OCI-LY1 (cell line): ENCODE measurements around the gene TRIM66.

Experiments used
- H2AFZ ChIP-seq: fragments of 200-600 bp; sonication (generic), shearing (Covaris generic); 2 replicates; pipeline ENCODE4 v1.6.0; 2014; ENCODE audit warnings: antibody characterized with exemption, mild to moderate bottlenecking, low read length
- H3F3A ChIP-seq: fragments of 200-600 bp; sonication (generic), shearing (Covaris generic); 2 replicates; pipeline ENCODE4 v1.6.0; 2014; ENCODE audit warnings: mild to moderate bottlenecking, antibody characterized with exemption, low read length, moderate library complexity; ENCODE audit not compliant: insufficient read depth
- H3K27ac ChIP-seq: fragments of 200-600 bp; sonication (generic); 2 replicates; pipeline ENCODE4 v1.5.1; 2014; ENCODE audit warnings: low read length, mixed run types, mild to moderate bottlenecking, low read depth; ENCODE audit not compliant: poor library complexity, severe bottlenecking
- H3K27me3 ChIP-seq: fragments of 200-600 bp; sonication (generic); 2 replicates; pipeline ENCODE4 v1.6.0; 2014; ENCODE audit warnings: antibody characterized with exemption, mild to moderate bottlenecking, low read length, moderate library complexity; ENCODE audit not compliant: insufficient read depth
- H3K36me3 ChIP-seq: fragments of 200-600 bp; sonication (generic); 2 replicates; pipeline ENCODE4 v1.6.1; 2014; ENCODE audit warnings: mild to moderate bottlenecking, antibody characterized with exemption, low read length, moderate library complexity, mixed read lengths; ENCODE audit not compliant: insufficient read depth
- H3K4me1 ChIP-seq: fragments of 200-600 bp; sonication (generic); 2 replicates; pipeline ENCODE4 v1.5.1; 2014; ENCODE audit warnings: mild to moderate bottlenecking, low read length, moderate library complexity; ENCODE audit not compliant: insufficient read depth, severe bottlenecking
- H3K4me2 ChIP-seq: fragments of 200-600 bp; sonication (generic), shearing (Covaris generic); 2 replicates; pipeline ENCODE4 v1.6.1; 2014; ENCODE audit warnings: low read length
- H3K4me3 ChIP-seq: fragments of 200-600 bp; sonication (generic); 2 replicates; pipeline ENCODE4 v1.5.1; 2014; ENCODE audit warnings: low read length, low read depth, mild to moderate bottlenecking, mixed read lengths; ENCODE audit not compliant: poor library complexity, severe bottlenecking
- H3K79me2 ChIP-seq: fragments of 200-600 bp; shearing (Covaris generic); 2 replicates; pipeline ENCODE4 v1.6.1; 2016; ENCODE audit warnings: mixed run types, low read length, mixed read lengths; ENCODE audit not compliant: insufficient read depth
- H3K9ac ChIP-seq: fragments of 200-600 bp; sonication (generic), shearing (Covaris generic); 2 replicates; pipeline ENCODE4 v1.6.1; 2014; ENCODE audit warnings: mild to moderate bottlenecking, low read length, mixed read lengths
- H3K9me2 ChIP-seq: fragments of 200-600 bp; sonication (generic), shearing (Covaris generic); 2 replicates; pipeline ENCODE4 v1.6.1; 2014; ENCODE audit warnings: low read depth, mild to moderate bottlenecking, low read length, mixed read lengths
- H3K9me3 ChIP-seq: fragments of 200-600 bp; shearing (Covaris generic); 2 replicates; pipeline ENCODE4 v1.6.1; 2014; ENCODE audit warnings: low read length, mixed read lengths
- H4K20me1 ChIP-seq: fragments of 200-600 bp; sonication (generic), shearing (Covaris generic); 2 replicates; pipeline ENCODE4 v1.6.0; 2016; ENCODE audit warnings: mild to moderate bottlenecking, low read length; ENCODE audit not compliant: insufficient read depth
- EZH2 ChIP-seq: fragments of 200-600 bp; sonication (generic), shearing (Covaris generic); IDR thresholded peaks from 2 replicates; pipeline ENCODE4 v1.8.0; 2017; ENCODE audit warnings: borderline replicate concordance, mixed run types, mild to moderate bottlenecking, antibody characterized with exemption, low read length, moderate library complexity, mixed read lengths
- TF ChIP-seq, protein P1 (sequence below): fragments of 200-600 bp; sonication (generic), shearing (Covaris generic); IDR thresholded peaks from 2 replicates; pipeline ENCODE4 v1.5.1; 2017; ENCODE audit warnings: mild to moderate bottlenecking, antibody characterized with exemption, low read length, moderate library complexity, mixed read lengths

TRIM66 gene

DNA sequence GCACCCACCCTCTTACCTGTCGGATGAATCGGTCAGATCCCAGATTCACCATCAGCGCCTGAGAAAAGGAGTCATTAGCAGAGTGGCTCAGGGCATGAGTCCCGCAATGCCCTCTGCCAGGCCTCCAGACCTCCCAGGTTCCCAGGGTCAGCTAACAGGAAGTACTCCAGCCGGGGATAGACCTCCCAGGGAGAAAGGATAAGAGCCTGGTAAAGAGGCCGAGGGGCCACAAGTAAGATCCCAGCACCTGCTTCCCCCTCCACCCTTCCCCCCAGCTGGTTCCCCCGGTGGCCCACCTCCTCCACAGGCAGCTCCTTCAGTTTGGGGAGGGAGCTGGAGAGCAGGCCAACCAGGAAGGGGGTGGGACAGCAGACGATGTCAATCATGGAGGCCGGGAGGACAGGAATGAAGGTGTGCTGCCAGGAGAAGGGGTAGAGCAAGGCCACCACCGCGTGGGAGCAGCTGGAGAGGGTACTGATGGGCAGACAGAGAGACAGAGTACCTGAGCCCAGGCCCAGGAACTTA, 16.5 kb upstream of the TRIM66 start:
- H3K27me3 ChIP-seq: no peaks in the 10 kb centered on the region
- no peaks in the 10 kb centered on the region for H3K9me3 ChIP-seq
- no peak overlapping the region for H2AFZ ChIP-seq
- no peaks in the 10 kb centered on the region for H4K20me1 ChIP-seq
- no peak overlapping the region for H3K4me3 ChIP-seq
- no peaks in the 10 kb centered on the region for H3F3A ChIP-seq
- H3K27ac ChIP-seq: no peak overlapping the region
- H3K79me2 ChIP-seq: no peaks in the 10 kb centered on the region
- TF ChIP-seq, protein P1, sequence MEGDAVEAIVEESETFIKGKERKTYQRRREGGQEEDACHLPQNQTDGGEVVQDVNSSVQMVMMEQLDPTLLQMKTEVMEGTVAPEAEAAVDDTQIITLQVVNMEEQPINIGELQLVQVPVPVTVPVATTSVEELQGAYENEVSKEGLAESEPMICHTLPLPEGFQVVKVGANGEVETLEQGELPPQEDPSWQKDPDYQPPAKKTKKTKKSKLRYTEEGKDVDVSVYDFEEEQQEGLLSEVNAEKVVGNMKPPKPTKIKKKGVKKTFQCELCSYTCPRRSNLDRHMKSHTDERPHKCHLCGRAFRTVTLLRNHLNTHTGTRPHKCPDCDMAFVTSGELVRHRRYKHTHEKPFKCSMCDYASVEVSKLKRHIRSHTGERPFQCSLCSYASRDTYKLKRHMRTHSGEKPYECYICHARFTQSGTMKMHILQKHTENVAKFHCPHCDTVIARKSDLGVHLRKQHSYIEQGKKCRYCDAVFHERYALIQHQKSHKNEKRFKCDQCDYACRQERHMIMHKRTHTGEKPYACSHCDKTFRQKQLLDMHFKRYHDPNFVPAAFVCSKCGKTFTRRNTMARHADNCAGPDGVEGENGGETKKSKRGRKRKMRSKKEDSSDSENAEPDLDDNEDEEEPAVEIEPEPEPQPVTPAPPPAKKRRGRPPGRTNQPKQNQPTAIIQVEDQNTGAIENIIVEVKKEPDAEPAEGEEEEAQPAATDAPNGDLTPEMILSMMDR: no peak
- no peaks in the 10 kb centered on the region for H3K36me3 ChIP-seq
- H3K9ac ChIP-seq: no peak overlapping the region
- H3K4me2 ChIP-seq: no peak overlapping the region
- peaks cover 7% of the 10 kb centered on the region for H3K4me1 ChIP-seq
- no peaks in the 10 kb centered on the region for H3K9me2 ChIP-seq

DNA sequence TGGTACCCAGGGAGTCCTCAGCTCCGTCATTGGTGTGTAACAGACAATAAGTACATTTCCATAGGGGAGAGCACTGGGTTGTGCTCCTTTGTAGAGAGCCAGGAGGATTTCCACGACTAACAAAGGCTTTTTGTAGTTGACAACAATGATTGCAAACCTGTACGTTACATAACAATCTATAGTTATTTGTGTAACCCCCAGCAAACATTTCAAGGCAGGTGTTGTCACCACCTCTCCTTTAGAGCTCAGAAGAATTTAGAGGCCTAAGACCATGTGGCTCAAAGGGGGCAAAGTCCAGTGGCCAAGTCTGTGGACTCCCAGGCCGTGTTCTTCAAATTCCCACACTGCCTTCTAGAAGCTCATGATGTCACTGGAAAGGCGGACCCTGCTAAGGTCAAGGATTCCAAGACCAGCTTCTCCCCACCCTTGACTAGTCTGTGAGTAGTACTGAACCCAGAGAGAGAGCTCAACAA, 15.9 kb upstream of the TRIM66 start:
- Histone ChIP-seq H3K4me3 (no peak overlapping the region), H3K9me3 (no peaks in the 10 kb centered on the region), H3K79me2 (no peaks in the 10 kb centered on the region), H3K9ac (no peak overlapping the region), H3F3A (no peaks in the 10 kb centered on the region), H3K27me3 (no peaks in the 10 kb centered on the region), H3K27ac (no peak overlapping the region), H3K4me2 (no peak overlapping the region), H2AFZ (no peak overlapping the region), H4K20me1 (no peaks in the 10 kb centered on the region), H3K36me3 (no peaks in the 10 kb centered on the region), H3K4me1 (peaks cover 7% of the 10 kb centered on the region), H3K9me2 (no peaks in the 10 kb centered on the region)
- TF ChIP-seq, protein P1: no peak
- no peak for TF ChIP-seq EZH2

DNA sequence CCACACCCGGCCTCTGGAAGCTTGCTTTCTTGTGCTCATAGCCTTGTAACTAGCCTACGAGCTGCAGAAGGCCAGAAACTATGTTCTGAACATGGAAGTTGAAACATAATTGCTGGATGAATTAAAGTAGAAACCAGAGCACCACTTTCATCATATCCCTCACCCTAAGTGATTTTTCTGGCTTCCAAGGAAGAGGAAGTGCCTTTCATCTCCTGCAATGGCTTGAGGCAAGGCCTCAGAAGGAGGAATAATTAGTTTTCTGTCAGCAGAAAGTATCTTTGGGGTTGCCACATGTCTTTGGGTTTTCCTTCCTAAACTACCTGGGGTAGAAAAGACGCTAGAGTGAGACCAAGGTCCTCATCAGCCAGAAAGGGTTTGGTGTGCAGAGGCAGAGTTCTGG, 14.6 kb upstream of the TRIM66 start:
- Histone ChIP-seq H3K79me2 (no peaks in the 10 kb centered on the region), H3K27me3 (no peaks in the 10 kb centered on the region), H4K20me1 (no peaks in the 10 kb centered on the region), H3K4me1 (peaks cover 7% of the 10 kb centered on the region), H3K9me2 (no peaks in the 10 kb centered on the region), H3K4me3 (no peak overlapping the region), H3K36me3 (no peaks in the 10 kb centered on the region), H3K27ac (no peak overlapping the region), H3F3A (no peaks in the 10 kb centered on the region), H3K9me3 (no peaks in the 10 kb centered on the region), H2AFZ (no peak overlapping the region), H3K4me2 (no peak overlapping the region), H3K9ac (no peak overlapping the region)
- no peak for TF ChIP-seq EZH2
- TF ChIP-seq, protein P1: no peak
